GM12878 (cell line): ENCODE measurements around the gene GAK. TPM values are rescaled to one million over a fixed set of nuclear protein-coding genes. Genes with fewer than 3 reads are reported as not detected.
A peak's percentile ranks its signal among the peaks of the same experiment; 100 is the strongest.

Experiments
- BACH1 ChIP-seq: fragments of 450-650 bp; IDR thresholded peaks from 2 replicates; pipeline ENCODE4 v1.6.1; 2017; ENCODE audit warnings: mild to moderate bottlenecking, borderline replicate concordance
- BMI1 ChIP-seq: fragments of 450-650 bp; IDR thresholded peaks from 2 replicates; pipeline ENCODE4 v1.6.1; 2016; ENCODE audit warnings: mild to moderate bottlenecking, moderate library complexity, borderline replicate concordance
- CBX5 ChIP-seq: sonication (generic); IDR thresholded peaks from 2 replicates; pipeline ENCODE4 v1.6.1; 2016; ENCODE audit warnings: low read depth, moderate library complexity, mild to moderate bottlenecking, inconsistent platforms
- EP300 ChIP-seq, 2 experiments: fragments of 150-350 bp in 1 of 2; IDR thresholded peaks; 2 replicates each; pipeline ENCODE4 v1.6.1; 2011 to 2012; ENCODE audit warnings: low read depth in 2 of 2, low read length in 2 of 2, borderline replicate concordance in 1 of 2, improper control_type of control experiment in 1 of 2, inconsistent platforms in 1 of 2; ENCODE audit not compliant: control insufficient read depth in 1 of 2
- ETV6 ChIP-seq, 2 experiments: fragments of 450-650 bp in 1 of 2; IDR thresholded peaks in 1 of 2; conservative IDR thresholded peaks in 1 of 2; 2 replicates each; pipeline ENCODE4 v1.6.1; 2014; ENCODE audit warnings: antibody characterized with exemption in 1 of 2, borderline replicate concordance in 1 of 2, low read depth in 1 of 2, mild to moderate bottlenecking in 1 of 2, moderate library complexity in 1 of 2
- IKZF2 ChIP-seq, 2 experiments: fragments of 450-650 bp; IDR thresholded peaks; 2 replicates each; pipeline ENCODE4 v1.6.1; 2017; ENCODE audit warnings: mild to moderate bottlenecking in 2 of 2, moderate library complexity in 2 of 2
- NFYA ChIP-seq: IDR thresholded peaks from 2 replicates; pipeline ENCODE4 v1.6.1; 2011; ENCODE audit warnings: low read depth, mild to moderate bottlenecking, low read length, improper control_type of control experiment, borderline replicate concordance
- NFYB ChIP-seq: IDR thresholded peaks from 2 replicates; pipeline ENCODE4 v1.6.1; 2011; ENCODE audit warnings: low read depth, mild to moderate bottlenecking, low read length, improper control_type of control experiment, moderate library complexity; ENCODE audit not compliant: insufficient read depth
- NR2F1 ChIP-seq: fragments of 450-650 bp; conservative IDR thresholded peaks from 2 replicates; pipeline ENCODE4 v1.6.1; 2017; ENCODE audit warnings: mild to moderate bottlenecking
- PAX8 ChIP-seq: fragments of 450-650 bp; IDR thresholded peaks from 2 replicates; pipeline ENCODE4 v1.6.1; 2017; ENCODE audit warnings: mild to moderate bottlenecking, moderate library complexity
- PML ChIP-seq: IDR thresholded peaks from 2 replicates; pipeline ENCODE4 v1.6.1; 2012; ENCODE audit warnings: low read length, inconsistent platforms
- POLR2A ChIP-seq: IDR thresholded peaks from 2 replicates; pipeline ENCODE4 v1.6.1; 2011; ENCODE audit warnings: low read depth, mild to moderate bottlenecking, low read length
- RUNX3 ChIP-seq: IDR thresholded peaks from 2 replicates; pipeline ENCODE4 v1.6.1; 2012; ENCODE audit warnings: low read length, inconsistent platforms
- SMARCA5 ChIP-seq: fragments of 450-650 bp; IDR thresholded peaks from 2 replicates; pipeline ENCODE4 v1.6.1; 2017; ENCODE audit warnings: mild to moderate bottlenecking
- SPI1 ChIP-seq: IDR thresholded peaks from 2 replicates; pipeline ENCODE4 v1.6.1; 2011; ENCODE audit warnings: low read depth, mild to moderate bottlenecking, low read length, moderate library complexity, borderline replicate concordance; ENCODE audit not compliant: insufficient read depth
- SREBF1 ChIP-seq: IDR thresholded peaks from 2 replicates; pipeline ENCODE4 v1.6.1; 2012; ENCODE audit warnings: mild to moderate bottlenecking, low read length
- STAT3 ChIP-seq: IDR thresholded peaks from 2 replicates; pipeline ENCODE4 v1.6.1; 2011; ENCODE audit warnings: low read depth, low read length, improper control_type of control experiment
- ZNF217 ChIP-seq: fragments of 450-650 bp; IDR thresholded peaks from 2 replicates; pipeline ENCODE4 v1.6.1; 2017; ENCODE audit warnings: antibody characterized with exemption, mild to moderate bottlenecking
- polyA plus RNA-seq, 11 experiments: library from polyadenylated mRNA; depleted of rRNA in 4 of 11; unstranded in 6 of 11; stranded (reverse) in 5 of 11; fragments of >200 nt; fragmentation: Nextera tagmentation in 4 of 11; fragmentation: Illumina TruSeq in 1 of 11; extraction: Ambion mirVana in 4 of 11; extraction: Trizol in 1 of 11; gene quantifications; 1 replicate in 1 of 11; 2 replicates in 10 of 11; pipeline versions ENCODE4 v1.2.1 to v1.2.3, GENCODE V29; 2011 to 2016; ENCODE audit warnings: inconsistent platforms in 2 of 11, missing spikeins in 2 of 11, low read depth in 1 of 11
- total RNA-seq, 4 experiments: library from RNA; depleted of rRNA in 3 of 4; stranded (reverse); fragments of >200 nt in 3 of 4; fragmentation: Illumina TruSeq in 1 of 4; extraction: Trizol in 1 of 4; gene quantifications; 2 replicates each; pipeline versions ENCODE4 v1.2.1 to v1.2.3, GENCODE V29; 2013 to 2021
- TF ChIP-seq, protein P1 (sequence below): IDR thresholded peaks from 2 replicates; pipeline ENCODE4 v1.6.1; 2012; ENCODE audit warnings: low read length, inconsistent platforms
- TF ChIP-seq, protein P2 (sequence below): fragments of 450-650 bp; IDR thresholded peaks from 2 replicates; pipeline ENCODE4 v1.6.1; 2018; ENCODE audit warnings: mild to moderate bottlenecking, low read depth, moderate library complexity; ENCODE audit not compliant: partially characterized antibody
- TF ChIP-seq, protein P3 (sequence below): fragments of 450-650 bp; IDR thresholded peaks from 2 replicates; pipeline ENCODE4 v1.6.1; 2017; ENCODE audit warnings: low read depth, mild to moderate bottlenecking, moderate library complexity

GAK gene
- total and polyA plus RNA-seq, 10 of the 15 experiments (the other 5 are each of a cell fraction or from before 2014, with no cell fraction given), result 0.82 to 127 (median 53.8) TPM

DNA sequence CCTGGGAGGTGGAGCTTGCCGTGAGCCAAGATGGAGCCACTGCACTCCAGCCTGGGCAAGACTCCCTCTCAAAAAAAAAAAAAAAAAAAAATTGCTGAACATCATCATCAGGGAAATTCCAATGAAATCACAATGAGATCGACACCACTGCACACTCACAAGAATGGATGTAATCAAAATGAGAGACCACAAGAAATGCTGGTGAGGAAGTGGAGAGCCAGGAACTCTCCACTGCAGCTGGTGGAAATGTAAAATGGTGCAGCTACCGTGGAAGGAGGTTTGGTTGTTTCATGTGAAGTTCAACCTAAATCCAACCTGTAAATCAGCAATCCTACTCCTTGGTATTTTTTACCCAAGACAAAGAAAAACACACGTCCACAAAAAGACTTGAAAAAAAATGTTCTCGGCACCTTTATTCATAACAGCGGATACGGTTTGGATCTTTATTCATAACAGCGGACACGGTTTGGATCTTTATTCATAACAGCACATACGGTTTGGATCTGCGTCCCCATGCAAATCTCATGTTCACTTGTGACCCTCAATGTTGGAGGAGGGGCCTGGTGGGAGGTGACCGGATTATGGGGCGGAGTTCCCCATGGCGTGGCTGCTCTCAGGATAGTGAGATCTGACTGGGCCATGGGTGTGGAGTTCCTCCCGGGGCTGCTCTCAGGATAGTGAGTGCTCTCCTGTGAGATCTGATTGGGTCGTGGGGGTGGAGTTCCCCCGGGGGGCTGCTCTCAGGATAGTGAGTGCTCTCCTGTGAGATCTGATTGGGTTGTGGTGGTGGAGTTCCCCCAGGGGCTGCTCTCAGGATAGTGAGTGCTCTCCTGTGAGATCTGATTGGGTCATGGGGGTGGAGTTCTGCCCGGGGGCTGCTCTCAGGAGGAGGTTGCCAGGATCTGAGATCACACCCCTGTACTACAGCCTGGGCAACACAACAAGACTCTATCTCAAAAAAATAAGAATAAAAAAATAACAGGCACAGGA is 7.7 kb downstream of the GAK start (continued):
- TF ChIP-seq NFYA (no peak), EP300 (IDR thresholded peaks at IDR 0.05; ENCODE audit: borderline replicate concordance in 1 of 2, control insufficient read depth in 1 of 2, low read depth in 2 of 2, low read length in 2 of 2) (no peak), ZNF217 (no peak), ETV6 (conservative IDR thresholded peaks at IDR 0.05 in 1 of 2, IDR thresholded peaks at IDR 0.05 in 1 of 2; ENCODE audit: borderline replicate concordance in 1 of 2, low read depth in 1 of 2) (peak in 1 of 2 experiments; percentile 67; a peak in 1 of 4 replicates), NFYB (peak; percentile 67), CBX5 (0 out of 2 replicates have a peak, but pooled peaks have one; percentile 17), PAX8 (no peak), IKZF2 (IDR thresholded peaks at IDR 0.05) (peak in 1 of 2 experiments; percentile 31; a peak in 2 of 4 replicates), SREBF1 (no peak), NR2F1 (no peak), BMI1 (no peak), SMARCA5 (0 out of 2 replicates have a peak, but pooled peaks have one; percentile 41), RUNX3 (peak; percentile 85), POLR2A (no peak), PML (peak; percentile 26; the same call in 1 of the 2 replicates), STAT3 (no peak), SPI1 (peak; percentile 82), BACH1 (0 out of 2 replicates have a peak, but pooled peaks have one; percentile 28)
- TF ChIP-seq, protein P1, sequence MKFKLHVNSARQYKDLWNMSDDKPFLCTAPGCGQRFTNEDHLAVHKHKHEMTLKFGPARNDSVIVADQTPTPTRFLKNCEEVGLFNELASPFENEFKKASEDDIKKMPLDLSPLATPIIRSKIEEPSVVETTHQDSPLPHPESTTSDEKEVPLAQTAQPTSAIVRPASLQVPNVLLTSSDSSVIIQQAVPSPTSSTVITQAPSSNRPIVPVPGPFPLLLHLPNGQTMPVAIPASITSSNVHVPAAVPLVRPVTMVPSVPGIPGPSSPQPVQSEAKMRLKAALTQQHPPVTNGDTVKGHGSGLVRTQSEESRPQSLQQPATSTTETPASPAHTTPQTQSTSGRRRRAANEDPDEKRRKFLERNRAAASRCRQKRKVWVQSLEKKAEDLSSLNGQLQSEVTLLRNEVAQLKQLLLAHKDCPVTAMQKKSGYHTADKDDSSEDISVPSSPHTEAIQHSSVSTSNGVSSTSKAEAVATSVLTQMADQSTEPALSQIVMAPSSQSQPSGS, result peak; percentile 73
- TF ChIP-seq, protein P2, sequence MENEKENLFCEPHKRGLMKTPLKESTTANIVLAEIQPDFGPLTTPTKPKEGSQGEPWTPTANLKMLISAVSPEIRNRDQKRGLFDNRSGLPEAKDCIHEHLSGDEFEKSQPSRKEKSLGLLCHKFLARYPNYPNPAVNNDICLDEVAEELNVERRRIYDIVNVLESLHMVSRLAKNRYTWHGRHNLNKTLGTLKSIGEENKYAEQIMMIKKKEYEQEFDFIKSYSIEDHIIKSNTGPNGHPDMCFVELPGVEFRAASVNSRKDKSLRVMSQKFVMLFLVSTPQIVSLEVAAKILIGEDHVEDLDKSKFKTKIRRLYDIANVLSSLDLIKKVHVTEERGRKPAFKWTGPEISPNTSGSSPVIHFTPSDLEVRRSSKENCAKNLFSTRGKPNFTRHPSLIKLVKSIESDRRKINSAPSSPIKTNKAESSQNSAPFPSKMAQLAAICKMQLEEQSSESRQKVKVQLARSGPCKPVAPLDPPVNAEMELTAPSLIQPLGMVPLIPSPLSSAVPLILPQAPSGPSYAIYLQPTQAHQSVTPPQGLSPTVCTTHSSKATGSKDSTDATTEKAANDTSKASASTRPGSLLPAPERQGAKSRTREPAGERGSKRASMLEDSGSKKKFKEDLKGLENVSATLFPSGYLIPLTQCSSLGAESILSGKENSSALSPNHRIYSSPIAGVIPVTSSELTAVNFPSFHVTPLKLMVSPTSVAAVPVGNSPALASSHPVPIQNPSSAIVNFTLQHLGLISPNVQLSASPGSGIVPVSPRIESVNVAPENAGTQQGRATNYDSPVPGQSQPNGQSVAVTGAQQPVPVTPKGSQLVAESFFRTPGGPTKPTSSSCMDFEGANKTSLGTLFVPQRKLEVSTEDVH, result no peak
- TF ChIP-seq, protein P3, sequence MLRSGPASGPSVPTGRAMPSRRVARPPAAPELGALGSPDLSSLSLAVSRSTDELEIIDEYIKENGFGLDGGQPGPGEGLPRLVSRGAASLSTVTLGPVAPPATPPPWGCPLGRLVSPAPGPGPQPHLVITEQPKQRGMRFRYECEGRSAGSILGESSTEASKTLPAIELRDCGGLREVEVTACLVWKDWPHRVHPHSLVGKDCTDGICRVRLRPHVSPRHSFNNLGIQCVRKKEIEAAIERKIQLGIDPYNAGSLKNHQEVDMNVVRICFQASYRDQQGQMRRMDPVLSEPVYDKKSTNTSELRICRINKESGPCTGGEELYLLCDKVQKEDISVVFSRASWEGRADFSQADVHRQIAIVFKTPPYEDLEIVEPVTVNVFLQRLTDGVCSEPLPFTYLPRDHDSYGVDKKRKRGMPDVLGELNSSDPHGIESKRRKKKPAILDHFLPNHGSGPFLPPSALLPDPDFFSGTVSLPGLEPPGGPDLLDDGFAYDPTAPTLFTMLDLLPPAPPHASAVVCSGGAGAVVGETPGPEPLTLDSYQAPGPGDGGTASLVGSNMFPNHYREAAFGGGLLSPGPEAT, result 0 out of 2 replicates have a peak, but pooled peaks have one; percentile 20
